K562 (cell line): ENCODE results near the gene RAB2B.

Experiments
- ATF1 ChIP-seq, 2 experiments: fragments of 450-650 bp in 1 of 2; IDR thresholded peaks; 2 replicates each; pipeline ENCODE4 v1.6.1; 2016; ENCODE audit warnings: missing compliant biosample characterization in 1 of 2, missing genetic modification characterization in 1 of 2
- HDGF ChIP-seq: fragments of 450-650 bp; IDR thresholded peaks from 2 replicates; pipeline ENCODE4 v1.6.1; 2016
- POLR2AphosphoS2 ChIP-seq: IDR thresholded peaks from 2 replicates; pipeline ENCODE4 v1.6.1; 2012; ENCODE audit warnings: low read length, improper control_type of control experiment
- SIX5 ChIP-seq, 2 experiments: IDR thresholded peaks; 2 replicates each; pipeline ENCODE4 v1.6.1; 2011; ENCODE audit warnings: low read length in 2 of 2, borderline replicate concordance in 1 of 2, low read depth in 1 of 2, mild to moderate bottlenecking in 1 of 2, moderate library complexity in 1 of 2; ENCODE audit not compliant: insufficient read depth in 1 of 2
- ZNF121 ChIP-seq: sonication (generic); formaldehyde crosslinking; conservative IDR thresholded peaks from 2 replicates; pipeline ENCODE4 v1.8.0; 2022; ENCODE audit warnings: missing genetic modification reagents
- TF ChIP-seq, protein P1 (sequence below): fragments of 250-450 bp; sonication (Bioruptor Pico); IDR thresholded peaks from 2 replicates; pipeline ENCODE4 v1.4.0; 2020; ENCODE audit warnings: mild to moderate bottlenecking
- TF ChIP-seq, protein P2 (sequence below), 3 experiments: IDR thresholded peaks in 2 of 3; conservative IDR thresholded peaks in 1 of 3; 2 replicates each; pipeline ENCODE4 v1.5.1; 2011 to 2012; ENCODE audit warnings: low read length in 3 of 3, mild to moderate bottlenecking in 3 of 3, control low read depth in 2 of 3, improper control_type of control experiment in 1 of 3, inconsistent platforms in 1 of 3, low read depth in 1 of 3, mixed read lengths in 1 of 3, moderate library complexity in 1 of 3; ENCODE audit not compliant: insufficient read depth in 2 of 3
- TF ChIP-seq, protein P3 (sequence below): fragments of 250-450 bp; sonication (Bioruptor Pico); IDR thresholded peaks from 2 replicates; pipeline ENCODE4 v1.8.0; 2021; ENCODE audit warnings: borderline replicate concordance, mild to moderate bottlenecking, moderate library complexity; ENCODE audit not compliant: poor library complexity, severe bottlenecking
- TF ChIP-seq, protein P4 (sequence below): fragments of 450-650 bp; IDR thresholded peaks from 2 replicates; pipeline ENCODE4 v1.6.1; 2016; ENCODE audit warnings: missing biosample characterization, missing genetic modification characterization

DNA sequence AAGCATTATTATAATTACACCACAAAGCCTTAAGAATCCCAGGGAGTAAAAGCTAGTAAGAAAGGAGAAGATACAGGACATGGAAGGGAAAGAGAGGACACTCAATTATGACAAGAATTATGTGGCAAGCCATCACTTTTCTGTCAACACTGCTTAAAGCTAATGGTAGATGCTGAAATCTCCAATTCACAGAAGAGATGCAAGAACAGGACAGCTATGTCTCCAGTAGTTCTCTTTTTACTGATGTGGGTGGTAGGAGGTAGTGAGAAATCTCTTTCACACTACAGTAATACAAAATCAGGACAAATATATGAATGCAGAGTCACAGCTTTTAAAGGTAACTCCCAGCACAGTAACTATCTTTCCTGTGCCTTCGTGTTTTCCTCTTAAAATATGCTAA, 50.1 kb downstream of the RAB2B start:
- TF ChIP-seq POLR2AphosphoS2 (no peak), ATF1 (CRISPR knock-in tag; IDR thresholded peaks at IDR 0.05) (no peak), ATF1 (tag; IDR thresholded peaks at IDR 0.05) (no peak), SIX5 (IDR thresholded peaks at IDR 0.05; ENCODE audit: borderline replicate concordance in 1 of 2, insufficient read depth in 1 of 2, low read depth in 1 of 2, low read length in 2 of 2) (no peak), HDGF (no peak), ZNF121 (CRISPR knock-in tag) (no peak)
- TF ChIP-seq, protein P1, sequence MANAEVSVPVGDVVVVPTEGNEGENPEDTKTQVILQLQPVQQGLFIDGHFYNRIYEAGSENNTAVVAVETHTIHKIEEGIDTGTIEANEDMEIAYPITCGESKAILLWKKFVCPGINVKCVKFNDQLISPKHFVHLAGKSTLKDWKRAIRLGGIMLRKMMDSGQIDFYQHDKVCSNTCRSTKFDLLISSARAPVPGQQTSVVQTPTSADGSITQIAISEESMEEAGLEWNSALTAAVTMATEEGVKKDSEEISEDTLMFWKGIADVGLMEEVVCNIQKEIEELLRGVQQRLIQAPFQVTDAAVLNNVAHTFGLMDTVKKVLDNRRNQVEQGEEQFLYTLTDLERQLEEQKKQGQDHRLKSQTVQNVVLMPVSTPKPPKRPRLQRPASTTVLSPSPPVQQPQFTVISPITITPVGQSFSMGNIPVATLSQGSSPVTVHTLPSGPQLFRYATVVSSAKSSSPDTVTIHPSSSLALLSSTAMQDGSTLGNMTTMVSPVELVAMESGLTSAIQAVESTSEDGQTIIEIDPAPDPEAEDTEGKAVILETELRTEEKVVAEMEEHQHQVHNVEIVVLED (CRISPR knock-in tag): no peak
- TF ChIP-seq, protein P2, sequence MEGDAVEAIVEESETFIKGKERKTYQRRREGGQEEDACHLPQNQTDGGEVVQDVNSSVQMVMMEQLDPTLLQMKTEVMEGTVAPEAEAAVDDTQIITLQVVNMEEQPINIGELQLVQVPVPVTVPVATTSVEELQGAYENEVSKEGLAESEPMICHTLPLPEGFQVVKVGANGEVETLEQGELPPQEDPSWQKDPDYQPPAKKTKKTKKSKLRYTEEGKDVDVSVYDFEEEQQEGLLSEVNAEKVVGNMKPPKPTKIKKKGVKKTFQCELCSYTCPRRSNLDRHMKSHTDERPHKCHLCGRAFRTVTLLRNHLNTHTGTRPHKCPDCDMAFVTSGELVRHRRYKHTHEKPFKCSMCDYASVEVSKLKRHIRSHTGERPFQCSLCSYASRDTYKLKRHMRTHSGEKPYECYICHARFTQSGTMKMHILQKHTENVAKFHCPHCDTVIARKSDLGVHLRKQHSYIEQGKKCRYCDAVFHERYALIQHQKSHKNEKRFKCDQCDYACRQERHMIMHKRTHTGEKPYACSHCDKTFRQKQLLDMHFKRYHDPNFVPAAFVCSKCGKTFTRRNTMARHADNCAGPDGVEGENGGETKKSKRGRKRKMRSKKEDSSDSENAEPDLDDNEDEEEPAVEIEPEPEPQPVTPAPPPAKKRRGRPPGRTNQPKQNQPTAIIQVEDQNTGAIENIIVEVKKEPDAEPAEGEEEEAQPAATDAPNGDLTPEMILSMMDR (IDR thresholded peaks at IDR 0.05 in 2 of 3, conservative IDR thresholded peaks at IDR 0.05 in 1 of 3; ENCODE audit: insufficient read depth in 2 of 3, low read depth in 1 of 3, low read length in 3 of 3): no peak
- TF ChIP-seq, protein P3, sequence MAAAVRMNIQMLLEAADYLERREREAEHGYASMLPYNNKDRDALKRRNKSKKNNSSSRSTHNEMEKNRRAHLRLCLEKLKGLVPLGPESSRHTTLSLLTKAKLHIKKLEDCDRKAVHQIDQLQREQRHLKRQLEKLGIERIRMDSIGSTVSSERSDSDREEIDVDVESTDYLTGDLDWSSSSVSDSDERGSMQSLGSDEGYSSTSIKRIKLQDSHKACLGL (CRISPR knock-in tag): no peak
- TF ChIP-seq, protein P4, sequence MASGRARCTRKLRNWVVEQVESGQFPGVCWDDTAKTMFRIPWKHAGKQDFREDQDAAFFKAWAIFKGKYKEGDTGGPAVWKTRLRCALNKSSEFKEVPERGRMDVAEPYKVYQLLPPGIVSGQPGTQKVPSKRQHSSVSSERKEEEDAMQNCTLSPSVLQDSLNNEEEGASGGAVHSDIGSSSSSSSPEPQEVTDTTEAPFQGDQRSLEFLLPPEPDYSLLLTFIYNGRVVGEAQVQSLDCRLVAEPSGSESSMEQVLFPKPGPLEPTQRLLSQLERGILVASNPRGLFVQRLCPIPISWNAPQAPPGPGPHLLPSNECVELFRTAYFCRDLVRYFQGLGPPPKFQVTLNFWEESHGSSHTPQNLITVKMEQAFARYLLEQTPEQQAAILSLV (tag): no peak
